Ishikawa (cell line): ENCODE results near the gene TSPEAR.
A peak's percentile ranks its signal among the peaks of the same experiment; 100 is the strongest.

Experiments used
- CEBPB ChIP-seq: IDR thresholded peaks from 2 replicates; pipeline ENCODE4 v1.6.1; 2012
- CREB1 ChIP-seq: IDR thresholded peaks from 2 replicates; pipeline ENCODE4 v1.6.1; 2012; ENCODE audit warnings: low read depth
- EGR1 ChIP-seq: IDR thresholded peaks from 2 replicates; pipeline ENCODE4 v1.6.1; 2012
- EP300 ChIP-seq: IDR thresholded peaks from 2 replicates; pipeline ENCODE4 v1.6.1; 2012; ENCODE audit warnings: borderline replicate concordance
- FOXM1 ChIP-seq: IDR thresholded peaks from 2 replicates; pipeline ENCODE4 v1.6.1; 2012; ENCODE audit warnings: low read depth, borderline replicate concordance
- MAX ChIP-seq: IDR thresholded peaks from 2 replicates; pipeline ENCODE4 v1.6.1; 2012
- NFIC ChIP-seq: IDR thresholded peaks from 2 replicates; pipeline ENCODE4 v1.6.1; 2012
- RAD21 ChIP-seq: IDR thresholded peaks from 2 replicates; pipeline ENCODE4 v1.6.1; 2012; ENCODE audit warnings: low read depth
- REST ChIP-seq: IDR thresholded peaks from 2 replicates; pipeline ENCODE4 v1.6.1; 2012; ENCODE audit warnings: low read depth, mild to moderate bottlenecking
- TAF1 ChIP-seq: IDR thresholded peaks from 2 replicates; pipeline ENCODE4 v1.6.1; 2012; ENCODE audit warnings: low read depth, mild to moderate bottlenecking
- TCF12 ChIP-seq: IDR thresholded peaks from 2 replicates; pipeline ENCODE4 v1.6.1; 2012; ENCODE audit warnings: low read depth
- TEAD4 ChIP-seq: IDR thresholded peaks from 2 replicates; pipeline ENCODE4 v1.6.1; 2012
- USF1 ChIP-seq: IDR thresholded peaks from 2 replicates; pipeline ENCODE4 v1.6.1; 2012
- YY1 ChIP-seq: IDR thresholded peaks from 2 replicates; pipeline ENCODE4 v1.6.1; 2012; ENCODE audit warnings: low read depth
- ZBTB7A ChIP-seq: IDR thresholded peaks from 2 replicates; pipeline ENCODE4 v1.6.1; 2012; ENCODE audit warnings: low read depth

TSPEAR gene

GRCh38 chr21:44710756-44711326, 531 bp downstream of the TSPEAR start:
- no peak for TF ChIP-seq USF1
- TF ChIP-seq MAX: peak; percentile 40

GRCh38 chr21:44710294-44710665, 1.1 kb downstream of the TSPEAR start:
- no peak for TF ChIP-seq EP300
- no peak for TF ChIP-seq YY1
- no peak for TF ChIP-seq USF1
- no peak for TF ChIP-seq MAX
- no peak for TF ChIP-seq RAD21

GRCh38 chr21:44709426-44710293, 1.7 kb downstream of the TSPEAR start:
- TF ChIP-seq REST: no peak

GRCh38 chr21:44708866-44709425, 2.4 kb downstream of the TSPEAR start:
- TF ChIP-seq YY1: no peak
- TF ChIP-seq RAD21: no peak
- no peak for TF ChIP-seq MAX
- no peak for TF ChIP-seq FOXM1
- TF ChIP-seq TEAD4: no peak
- TF ChIP-seq REST: no peak
- no peak for TF ChIP-seq ZBTB7A
- TF ChIP-seq EP300: no peak
- no peak for TF ChIP-seq CEBPB

GRCh38 chr21:44708213-44708865, 3.0 kb downstream of the TSPEAR start:
- TF ChIP-seq CREB1 (no peak), FOXM1 (no peak), EP300 (no peak)

GRCh38 chr21:44706706-44707581, 4.4 kb downstream of the TSPEAR start:
- no peak for TF ChIP-seq MAX
- TF ChIP-seq NFIC: no peak
- TF ChIP-seq YY1: no peak
- no peak for TF ChIP-seq USF1
- TF ChIP-seq TCF12: no peak
- no peak for TF ChIP-seq REST
- no peak for TF ChIP-seq TAF1
- no peak for TF ChIP-seq EGR1
- TF ChIP-seq ZBTB7A: no peak
- TF ChIP-seq CEBPB: no peak
- no peak for TF ChIP-seq CREB1
- no peak for TF ChIP-seq EP300
- no peak for TF ChIP-seq RAD21
- no peak for TF ChIP-seq FOXM1
- no peak for TF ChIP-seq TEAD4
